Suppressor macrophage treated with lipopolysaccharide for 4 hours (primary cell): Measurements from ENCODE around the gene MYO9A.
"Not testable (repeated sequence)": the region's sequence is repeated elsewhere in the genome, so short reads cannot be mapped to it uniquely, and the experiment has no call there.

ENCODE experiments used
- DNase-seq: peaks from one replicate; pipeline ENCODE4 v3.0.0-alpha.2; 2020

MYO9A gene

DNA sequence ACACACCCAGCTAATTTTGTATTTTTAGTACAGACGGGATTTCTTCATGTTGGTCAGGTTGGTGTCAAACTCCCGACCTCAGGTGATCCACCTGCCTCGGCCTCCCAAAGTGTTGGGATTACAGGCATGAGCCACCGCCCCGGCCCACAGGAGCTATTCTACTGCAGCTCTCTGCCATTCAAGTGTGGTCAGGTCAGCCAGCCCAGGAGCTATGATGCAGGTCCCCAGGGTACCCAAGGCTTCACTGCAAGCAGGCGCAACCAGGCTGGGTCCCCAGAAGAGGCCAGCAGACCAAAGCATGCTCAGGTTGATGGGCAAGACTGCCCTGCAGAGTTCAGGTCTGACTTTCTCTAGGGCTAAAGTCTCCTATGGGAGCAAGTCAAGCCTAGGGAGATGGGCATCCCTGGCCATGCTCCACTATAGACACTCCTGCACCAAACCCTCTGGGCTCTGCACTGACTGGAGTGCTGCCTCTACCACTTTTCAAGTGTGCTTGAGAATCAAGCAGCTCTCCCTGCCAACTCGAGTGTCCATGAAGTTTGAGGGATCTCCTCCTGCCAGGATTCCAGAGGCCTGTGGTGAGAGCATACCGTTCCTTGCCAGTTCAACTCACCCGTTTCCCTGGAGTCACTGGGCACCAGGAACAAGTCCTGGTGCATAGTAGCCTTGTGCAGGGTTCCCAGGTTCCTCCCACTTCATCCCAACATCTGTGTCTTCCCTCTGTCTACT lies 30.9 kb downstream of the MYO9A start:
- no peak for DNase-seq

- no peak for DNase-seq
Observed at GRCh38 chr15:72086010-72086697, 31.8 kb downstream of the MYO9A start.

- DNase-seq = no peak
Observed at GRCh38 chr15:72082176-72082575, 35.8 kb downstream of the MYO9A start.

DNA sequence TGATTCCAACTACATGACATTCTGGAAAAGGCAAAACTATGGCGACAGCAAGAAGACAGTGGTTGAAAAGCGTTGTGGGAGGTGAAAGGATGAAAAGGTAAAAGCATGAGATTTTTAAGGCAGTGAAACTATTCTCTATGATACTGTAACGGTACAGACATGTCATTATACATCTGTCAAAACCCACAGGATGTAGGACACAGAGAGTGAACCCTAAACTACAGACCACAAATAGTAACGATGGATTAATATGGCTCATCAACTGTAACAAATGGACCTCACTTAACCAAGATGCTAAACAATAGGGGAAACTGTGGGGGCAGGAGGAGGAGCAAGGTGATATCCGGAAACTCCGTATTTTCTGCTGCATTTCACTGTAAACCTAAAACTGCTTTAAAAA lies 39.1 kb downstream of the MYO9A start:
- DNase-seq = no peak

GRCh38 chr15:72077950-72078349 lies 40.0 kb downstream of the MYO9A start:
- DNase-seq = no peak

DNA sequence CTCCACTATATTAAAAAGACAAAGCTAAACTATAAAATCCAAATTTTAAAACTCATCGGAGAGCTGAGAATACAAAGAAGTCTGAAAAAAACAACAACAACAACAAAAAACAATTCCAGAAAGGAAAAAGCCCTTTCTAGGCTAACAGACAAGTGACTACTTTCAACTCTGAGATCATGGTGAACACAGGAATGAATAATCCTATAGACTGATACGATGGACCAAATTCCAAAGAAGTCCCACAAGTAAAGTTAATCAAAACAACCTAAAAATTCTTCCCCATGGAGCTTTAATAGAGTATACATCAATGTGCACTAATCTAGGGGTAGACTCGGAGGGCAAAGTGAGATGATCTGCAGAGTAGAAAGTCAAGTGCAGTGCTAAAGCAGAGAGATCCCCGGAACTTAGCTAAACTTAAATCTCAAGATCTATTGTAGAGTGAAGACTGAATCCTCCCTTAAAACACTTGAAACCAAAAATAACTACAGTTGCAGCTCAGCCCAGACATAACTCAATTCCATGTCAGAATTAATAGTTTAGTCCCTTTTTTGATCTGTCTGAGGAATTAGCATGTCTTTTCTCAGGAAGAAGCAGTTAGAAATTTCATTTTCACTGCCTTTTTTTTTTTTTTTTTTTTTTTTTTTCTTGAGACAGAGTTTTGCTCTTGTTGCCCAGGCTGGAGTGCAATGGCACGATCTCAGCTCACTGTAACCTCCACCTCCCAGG lies 43.5 kb downstream of the MYO9A start:
- no peak for DNase-seq

GRCh38 chr15:72071448-72071825 lies 46.5 kb downstream of the MYO9A start:
- DNase-seq = not testable (repeated sequence)

DNA sequence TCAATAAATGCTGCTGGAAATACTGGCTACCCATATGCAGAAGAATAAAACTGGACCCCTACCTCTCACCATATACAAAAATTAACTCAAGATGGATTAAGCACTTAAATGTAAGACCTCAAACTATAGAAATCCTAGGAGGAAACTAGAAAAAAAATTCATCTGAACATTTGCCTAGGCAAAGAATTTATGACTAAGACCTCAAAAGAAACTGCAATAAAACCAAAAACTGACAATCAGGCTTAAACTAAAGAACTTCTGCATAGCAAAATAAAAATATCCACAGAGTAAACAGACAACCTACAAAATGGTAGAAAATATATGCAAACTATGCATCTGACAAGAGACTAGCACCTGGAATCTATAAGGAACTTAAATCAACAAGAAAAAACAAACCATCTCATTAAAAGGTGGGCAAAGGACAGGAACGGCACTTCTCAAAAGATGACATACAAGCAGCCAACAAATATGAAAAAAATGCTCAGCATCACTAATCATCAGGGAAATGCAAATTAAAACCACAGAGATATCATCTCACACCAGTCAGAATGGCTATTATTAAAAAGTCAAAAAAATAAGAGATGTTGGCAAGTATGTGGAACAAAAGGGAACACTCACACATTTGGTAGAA lies 47.0 kb downstream of the MYO9A start:
- DNase-seq = no peak

DNA sequence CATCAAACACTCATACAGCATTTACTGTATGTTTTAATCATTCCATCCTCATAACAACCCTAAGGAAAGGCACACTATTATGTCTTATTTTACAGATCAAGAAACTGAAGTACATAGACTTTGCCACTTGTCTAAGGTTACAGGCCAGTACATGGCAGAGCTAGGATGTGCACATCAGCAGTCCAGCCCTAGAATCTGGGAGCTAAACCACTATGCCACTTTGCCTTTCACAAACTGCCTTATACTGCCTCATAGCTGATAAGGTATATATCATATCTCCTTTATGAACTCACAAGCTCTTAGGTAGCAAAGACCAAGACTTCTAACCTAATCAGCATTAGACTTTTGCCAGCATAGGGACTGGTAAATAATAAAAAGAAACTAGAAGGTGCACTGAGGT lies 49.1 kb downstream of the MYO9A start:
- DNase-seq = no peak

GRCh38 chr15:72065801-72066200 lies 52.1 kb downstream of the MYO9A start:
- DNase-seq = no peak

GRCh38 chr15:72063186-72063585 lies 54.8 kb downstream of the MYO9A start:
- no peak for DNase-seq

- no peak for DNase-seq
Observed at GRCh38 chr15:72062319-72062718, 55.6 kb downstream of the MYO9A start.

DNA sequence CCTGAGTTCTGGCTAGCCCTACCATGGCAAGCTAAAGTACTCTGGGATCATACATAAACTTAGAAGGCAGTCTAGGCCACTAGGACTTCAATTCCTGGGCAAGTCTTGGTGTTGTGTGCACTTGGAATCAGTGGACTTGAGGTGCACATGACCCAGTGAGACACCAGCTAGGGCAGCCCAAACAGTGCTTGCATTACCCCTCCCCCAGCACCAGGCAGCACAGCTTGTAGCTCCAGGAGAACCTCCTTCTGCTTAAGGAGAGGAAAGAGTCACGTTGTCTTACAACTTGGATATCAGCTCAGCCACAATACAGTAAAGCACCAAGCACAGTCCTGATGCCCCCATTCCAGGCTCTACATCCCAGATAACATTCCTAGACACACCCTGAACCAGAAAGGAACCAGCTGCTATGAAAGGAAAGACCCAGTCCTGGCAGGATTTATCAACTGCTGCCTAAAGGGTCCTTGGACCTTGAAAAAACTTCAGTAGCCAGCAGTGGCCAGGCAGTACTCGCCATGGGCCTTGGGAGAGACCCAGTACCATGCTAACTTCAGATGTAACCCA lies 57.2 kb downstream of the MYO9A start:
- DNase-seq = no peak

DNA sequence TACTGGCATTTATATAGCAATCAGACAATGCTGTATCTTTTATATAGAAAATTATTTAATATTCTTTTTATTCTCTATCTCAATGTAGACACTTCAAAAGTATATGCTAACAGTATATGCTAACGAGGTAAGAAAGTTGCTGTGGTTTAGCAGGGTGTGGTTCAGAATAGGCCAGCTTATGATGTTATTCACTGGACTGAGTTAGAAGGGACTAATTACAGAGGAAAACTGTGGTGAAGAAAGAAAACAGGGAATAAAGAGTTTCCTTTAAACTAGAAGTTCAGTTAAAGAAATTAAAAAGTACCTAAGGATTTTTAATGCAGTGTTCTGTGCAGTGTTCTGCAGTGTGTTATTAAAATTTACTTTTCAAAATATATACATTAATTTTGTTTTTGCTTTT lies 59.4 kb downstream of the MYO9A start:
- DNase-seq = no peak

- no peak for DNase-seq
Observed at GRCh38 chr15:72057548-72058091, 60.3 kb downstream of the MYO9A start.

GRCh38 chr15:72056217-72056616 lies 61.7 kb downstream of the MYO9A start:
- not testable (repeated sequence) for DNase-seq

GRCh38 chr15:72053297-72053696 lies 64.7 kb downstream of the MYO9A start:
- not testable (repeated sequence) for DNase-seq

DNA sequence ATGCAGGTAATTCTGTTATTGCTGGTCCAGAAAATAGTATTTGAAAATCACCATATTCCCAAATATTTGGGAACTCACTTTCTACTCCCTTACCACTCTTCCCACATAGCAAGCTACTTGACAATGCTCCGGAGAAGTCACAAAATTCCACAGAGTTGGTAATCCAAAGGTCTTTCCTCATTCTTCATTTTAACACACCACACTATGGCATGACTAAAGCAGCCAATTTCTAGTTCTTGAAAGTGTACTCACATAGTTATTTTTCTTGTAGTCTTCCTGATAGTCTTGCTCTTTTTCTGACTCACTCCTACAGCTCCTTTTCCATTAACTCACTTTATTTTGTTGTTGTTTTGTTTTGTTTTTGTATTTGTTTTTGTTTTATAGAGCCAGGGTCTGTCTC lies 67.2 kb downstream of the MYO9A start:
- no peak for DNase-seq

- no peak for DNase-seq
Observed at GRCh38 chr15:72047020-72047419, 70.9 kb downstream of the MYO9A start.

GRCh38 chr15:72044956-72045355 lies 73.0 kb downstream of the MYO9A start:
- DNase-seq = no peak

DNA sequence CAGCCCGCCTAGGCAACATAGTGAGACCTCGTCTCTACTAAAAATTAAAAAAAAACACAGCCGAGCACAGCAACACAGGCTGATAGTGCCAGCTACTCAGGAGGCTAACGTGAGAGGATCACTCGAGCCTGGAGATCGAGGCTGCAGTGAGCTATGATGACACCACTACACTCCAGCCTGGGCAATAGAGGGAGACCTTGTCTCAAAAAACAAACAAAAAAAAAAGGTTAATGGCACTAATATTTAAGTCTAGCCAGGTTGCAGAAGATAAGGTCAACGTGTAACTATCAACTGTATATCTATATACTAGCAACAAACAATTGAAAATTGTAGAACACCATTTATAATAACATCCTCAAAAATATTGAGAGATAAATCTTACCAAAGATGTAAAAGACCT lies 75.1 kb downstream of the MYO9A start:
- no peak for DNase-seq

DNA sequence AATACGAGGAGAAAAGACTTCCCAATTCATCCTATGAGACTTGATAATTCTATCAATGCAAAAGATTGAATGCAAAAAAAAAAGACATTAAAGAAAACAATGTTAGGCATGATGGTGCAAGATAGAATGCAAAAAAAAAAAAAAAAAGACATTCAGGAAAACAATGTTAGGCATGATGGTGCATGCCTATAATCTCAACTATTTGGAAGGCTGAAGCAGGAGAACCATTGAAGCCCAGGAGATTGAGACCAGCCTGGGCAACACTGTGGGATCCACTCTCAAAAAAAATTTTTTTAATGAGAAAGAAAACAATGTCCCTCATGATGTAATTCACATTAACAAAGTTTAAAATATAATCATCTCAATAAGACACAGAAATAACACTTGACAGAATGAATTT lies 75.9 kb downstream of the MYO9A start:
- DNase-seq = no peak

GRCh38 chr15:72037321-72037720 lies 80.6 kb downstream of the MYO9A start:
- DNase-seq = no peak
